HL-60/S4 (cell line): Measurements from ENCODE around the gene SLC7A9.
"Not testable (repeated sequence)": the region's sequence is repeated elsewhere in the genome, so short reads cannot be mapped to it uniquely, and the experiment has no call there.

Experiments
- in situ Hi-C: fragments of 300-500 bp; cut with MboI; formaldehyde crosslinking; loops from 2 replicates; pipeline ENCODE4 v1.14.3; 2022; ENCODE audit warnings: low sequenced_read_pairs

Gene SLC7A9

GRCh38 chr19:32865326-32865725 lies 4.2 kb downstream of the SLC7A9 start:
- in situ Hi-C loops: no loop called here

DNA sequence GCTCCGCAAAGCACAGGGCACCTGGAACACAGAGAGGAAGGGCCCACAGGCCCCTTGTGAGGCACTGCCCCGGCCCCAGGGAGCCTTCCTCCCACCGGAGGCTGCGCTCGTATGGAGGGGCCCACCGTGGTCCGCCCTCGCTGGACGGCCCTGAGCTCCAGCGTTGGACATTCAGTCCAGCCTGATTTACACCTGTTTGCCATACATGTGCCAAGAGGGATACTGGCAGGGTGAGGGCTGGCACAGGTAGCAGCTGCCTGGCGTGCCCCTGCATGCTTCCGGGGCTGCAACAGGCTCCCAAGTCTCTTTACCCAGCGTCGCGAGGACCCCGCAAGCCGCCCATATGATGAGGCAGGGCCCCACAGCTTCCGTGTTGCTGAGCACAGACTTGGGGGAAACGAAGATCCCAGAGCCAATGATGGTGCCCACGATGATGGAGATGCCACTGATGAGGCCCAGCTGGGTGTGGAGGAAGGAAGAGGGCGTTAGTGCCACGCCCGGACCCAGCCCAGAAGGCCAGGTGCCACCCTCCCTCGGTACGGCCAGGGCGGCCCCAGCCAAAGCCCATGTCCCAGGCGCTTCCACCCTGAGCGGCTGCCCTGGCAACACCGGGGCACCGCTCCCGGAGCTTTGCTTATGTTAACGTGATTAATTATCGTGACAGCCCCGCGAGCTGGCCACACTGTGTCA lies 5.1 kb downstream of the SLC7A9 start:
- in situ Hi-C loops: no loop called here

GRCh38 chr19:32863841-32864240 lies 5.7 kb downstream of the SLC7A9 start:
- in situ Hi-C loops: no loop called here

GRCh38 chr19:32863301-32863700 lies 6.3 kb downstream of the SLC7A9 start:
- in situ Hi-C loops: no loop called here

DNA sequence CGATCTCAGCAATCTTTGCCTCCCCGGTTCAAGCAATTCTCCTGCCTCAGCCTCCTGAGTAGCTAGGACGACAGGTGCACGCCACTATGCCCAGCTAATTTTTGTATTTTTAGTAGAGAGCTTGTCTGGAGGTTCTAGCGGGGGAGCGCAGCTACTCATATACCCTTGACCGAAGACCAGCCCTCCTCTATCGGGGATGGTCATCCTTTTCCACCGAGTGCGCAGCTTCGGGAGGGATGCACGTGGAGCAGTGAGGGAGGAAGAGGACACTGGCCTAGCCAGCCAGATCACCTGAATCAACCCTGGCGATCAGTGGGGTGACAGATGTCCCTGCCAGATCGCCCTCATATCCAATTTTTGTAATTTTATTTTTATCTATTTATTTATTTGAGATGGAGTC lies 6.8 kb downstream of the SLC7A9 start:
- in situ Hi-C loops: no loop called here

DNA sequence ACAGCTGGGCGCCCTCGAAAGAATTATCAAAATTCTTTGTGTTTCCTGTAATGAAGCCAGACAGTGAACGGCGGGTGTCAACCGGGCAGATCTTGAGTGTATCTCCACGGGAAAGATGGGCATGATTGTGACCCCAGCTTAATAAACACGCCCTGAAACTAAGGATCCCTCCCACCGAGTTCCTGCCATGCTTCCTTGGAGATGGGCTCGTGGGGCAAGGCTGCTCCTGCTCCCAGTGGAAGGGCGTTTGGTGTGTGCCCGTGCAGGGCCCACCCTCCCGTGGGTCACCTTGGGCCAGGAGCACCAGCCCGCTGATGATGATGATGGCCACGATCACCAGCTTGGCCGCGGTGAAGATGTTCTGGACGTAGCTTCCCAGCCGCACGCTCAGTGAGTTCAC lies 7.4 kb downstream of the SLC7A9 start:
- in situ Hi-C loops: no loop called here

- in situ Hi-C loops: no loop called here
These were observed 8.0 kb downstream of the SLC7A9 start for GRCh38 chr19:32861596-32861995.

DNA sequence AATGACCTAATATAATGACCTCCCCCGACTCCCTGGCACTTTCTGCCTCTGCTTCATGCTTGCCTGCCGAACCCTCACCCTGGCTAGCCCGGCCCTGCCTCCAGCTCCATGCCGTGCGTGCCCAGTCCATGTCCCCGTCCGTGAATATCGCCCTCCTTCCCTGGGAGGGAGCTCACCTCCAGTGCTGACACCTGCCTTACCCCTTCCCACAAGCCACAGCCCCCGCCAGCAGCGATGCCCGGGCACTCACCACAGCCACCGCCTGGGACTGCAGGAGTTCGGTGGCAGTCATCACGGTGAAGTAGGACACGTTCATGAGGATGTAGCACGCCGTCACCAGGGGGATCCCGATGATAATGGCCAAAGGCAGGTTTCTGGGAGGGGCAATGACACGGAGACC lies 10.0 kb downstream of the SLC7A9 start:
- in situ Hi-C loops: no loop called here

GRCh38 chr19:32858559-32858958 lies 11.0 kb downstream of the SLC7A9 start:
- in situ Hi-C loops: no loop called here

DNA sequence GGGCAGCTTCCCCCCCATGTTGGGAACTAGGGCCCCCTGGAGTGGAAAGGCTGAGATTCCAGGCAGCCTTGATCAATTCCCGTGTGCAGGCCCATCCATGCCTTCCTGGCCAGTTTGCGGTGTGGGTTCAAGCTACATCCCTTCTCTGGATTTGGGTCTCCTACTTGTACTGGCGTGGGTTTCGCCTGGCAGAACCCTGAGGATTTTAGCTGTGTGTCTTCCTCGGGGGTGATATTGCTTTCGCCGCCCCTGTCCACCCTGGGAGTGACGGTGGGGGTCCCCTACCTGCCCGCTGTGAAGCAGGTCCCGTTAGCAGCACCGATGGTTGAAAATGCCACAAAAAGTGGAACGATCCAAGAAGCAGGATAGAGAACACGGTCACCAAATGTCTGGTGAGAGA lies 11.4 kb downstream of the SLC7A9 start:
- in situ Hi-C loops: no loop called here

DNA sequence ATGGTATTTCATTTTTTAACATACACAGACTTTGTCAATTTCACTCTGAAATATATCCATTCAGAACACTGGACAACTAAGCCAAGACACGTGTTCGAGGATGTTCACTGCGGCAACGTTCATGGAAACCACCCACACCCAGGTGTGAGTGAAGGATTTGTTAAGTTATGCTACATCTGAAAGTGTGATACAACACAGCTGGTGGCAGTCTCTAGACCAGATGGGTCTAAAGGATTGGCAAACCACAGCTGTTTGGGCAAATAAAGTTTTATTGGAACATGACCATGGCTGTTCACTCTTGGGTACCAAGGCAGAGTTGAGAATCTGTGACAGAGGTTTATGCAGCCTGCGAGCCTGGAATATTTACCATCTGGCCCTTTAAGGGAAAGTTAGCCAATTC lies 12.0 kb downstream of the SLC7A9 start:
- in situ Hi-C loops: no loop called here

- in situ Hi-C loops: not testable (repeated sequence)
These were observed 12.7 kb downstream of the SLC7A9 start for GRCh38 chr19:32856818-32857217.

DNA sequence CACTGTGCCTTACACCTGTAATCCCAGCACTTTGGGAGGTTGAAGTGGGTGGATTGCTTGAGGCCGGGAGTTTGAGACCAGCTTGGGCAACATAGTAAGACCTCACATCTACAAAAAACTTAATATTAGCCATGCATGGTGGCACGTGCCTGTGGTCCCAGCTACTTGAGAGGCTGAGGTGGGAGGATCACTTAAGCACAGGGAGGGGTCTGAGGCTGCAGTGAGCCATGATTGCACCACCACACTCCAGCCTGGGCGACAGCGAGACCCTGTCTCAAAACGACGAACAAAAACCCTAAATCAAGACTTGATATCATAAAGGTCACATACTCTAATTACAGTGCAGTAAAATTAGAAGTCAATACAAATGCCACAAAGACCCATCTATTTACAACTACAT lies 17.4 kb downstream of the SLC7A9 start:
- in situ Hi-C loops: no loop called here

DNA sequence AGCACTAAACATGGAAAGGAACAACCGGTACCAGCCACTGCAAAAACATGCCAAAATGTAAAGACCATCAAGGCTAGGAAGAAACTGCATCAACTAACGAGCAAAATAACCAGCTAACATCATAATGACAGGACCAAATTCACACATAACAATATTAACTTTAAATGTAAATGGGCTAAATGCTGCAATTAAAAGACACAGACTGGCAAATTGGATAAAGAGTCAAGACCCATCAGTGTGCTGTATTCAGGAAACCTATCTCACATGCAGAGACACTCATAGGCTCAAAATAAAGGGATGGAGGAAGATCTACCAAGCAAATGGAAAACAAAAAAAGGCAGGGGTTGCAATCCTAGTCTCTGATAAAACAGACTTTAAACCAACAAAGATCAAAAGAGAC lies 21.5 kb downstream of the SLC7A9 start:
- in situ Hi-C loops: not testable (repeated sequence)

DNA sequence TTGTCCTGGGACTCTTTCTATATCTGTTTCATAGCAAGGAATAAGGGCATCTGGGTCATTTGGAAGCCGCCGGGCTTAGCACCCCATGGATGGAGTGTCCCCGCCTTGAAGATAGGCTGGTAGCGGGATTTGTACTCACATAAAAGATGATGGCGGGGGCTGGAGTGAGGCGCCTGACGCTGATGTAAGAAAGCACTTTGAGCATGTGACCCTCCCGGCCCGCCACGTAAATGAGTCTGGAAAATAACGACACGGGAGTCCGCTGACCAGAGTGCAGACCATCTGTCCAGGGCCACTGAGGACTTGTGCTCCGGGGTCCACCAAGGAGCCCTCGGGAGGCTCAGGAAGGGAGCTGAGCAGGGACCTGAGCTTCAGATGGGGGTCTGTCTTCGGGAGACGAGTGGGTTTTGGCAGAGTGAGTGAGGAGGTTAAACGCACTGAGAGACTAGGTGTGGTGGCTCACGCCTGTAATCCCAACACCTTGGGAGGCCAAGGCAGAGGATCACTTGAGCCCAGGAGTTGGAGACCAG lies 25.8 kb downstream of the SLC7A9 start:
- in situ Hi-C loops: no loop called here

GRCh38 chr19:32842061-32842460 lies 27.5 kb downstream of the SLC7A9 start:
- in situ Hi-C loops: no loop called here

DNA sequence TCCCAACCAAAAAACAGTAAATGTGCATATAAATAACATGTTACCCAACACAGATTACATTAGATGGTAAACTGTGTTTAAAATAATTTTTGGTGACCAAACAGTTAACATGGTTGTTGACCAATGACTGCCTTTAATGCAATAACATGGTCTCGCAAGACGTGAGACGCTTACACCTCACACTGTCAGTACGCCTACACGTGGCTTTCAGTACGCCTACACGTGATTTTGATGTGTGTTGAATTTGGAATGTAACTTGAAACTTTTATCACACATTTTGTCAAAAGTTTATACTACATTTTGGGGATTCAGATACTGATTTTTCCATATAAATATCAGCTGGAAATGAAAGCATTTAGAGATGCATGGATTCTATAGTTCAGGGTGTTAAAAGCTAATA lies 32.0 kb downstream of the SLC7A9 start:
- in situ Hi-C loops: no loop called here

DNA sequence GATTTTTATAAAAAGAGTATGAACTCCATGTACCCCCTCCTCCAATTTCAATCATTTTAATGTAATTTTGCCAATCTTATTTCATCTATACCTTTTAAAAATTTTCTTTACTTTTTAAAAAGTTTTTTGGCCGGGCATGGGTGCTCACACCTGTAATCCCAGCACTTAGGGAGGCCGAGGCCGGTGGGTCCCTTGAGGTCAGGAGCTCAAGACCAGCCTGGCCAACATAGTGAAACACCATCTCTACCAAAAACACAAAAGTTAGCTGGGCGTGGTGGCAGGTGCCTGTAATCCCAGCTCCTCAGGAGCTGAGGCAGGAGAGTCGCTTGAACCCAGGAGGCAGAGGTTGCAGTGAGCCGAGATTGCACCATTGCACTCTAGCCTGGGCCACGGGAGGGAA lies 36.2 kb downstream of the SLC7A9 start:
- in situ Hi-C loops: not testable (repeated sequence)

- in situ Hi-C loops: not testable (repeated sequence)
These were observed 36.7 kb downstream of the SLC7A9 start for GRCh38 chr19:32832825-32833224.

GRCh38 chr19:32832094-32832493 lies 37.5 kb downstream of the SLC7A9 start:
- in situ Hi-C loops: not testable (repeated sequence)

DNA sequence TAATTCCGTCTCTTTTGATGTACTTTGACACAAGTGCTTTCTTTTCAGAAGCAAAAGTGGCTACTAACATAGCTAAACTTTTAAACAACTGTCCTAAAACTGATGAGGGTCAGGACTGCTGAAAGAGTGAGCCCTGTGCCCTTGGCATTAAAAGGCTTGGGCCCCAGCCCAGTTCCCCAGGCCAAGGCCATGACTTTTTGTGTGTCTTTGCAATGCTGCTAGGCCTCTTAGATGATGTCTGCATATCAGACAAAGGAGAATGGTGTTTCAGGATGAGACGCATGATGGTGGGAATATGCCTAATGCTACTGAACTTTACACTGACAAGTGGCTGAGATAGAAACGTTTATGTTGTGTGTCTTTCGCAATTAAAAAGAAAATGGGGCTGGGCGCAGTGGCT lies 38.0 kb downstream of the SLC7A9 start:
- in situ Hi-C loops: no loop called here

GRCh38 chr19:32830231-32831014 lies 39.1 kb downstream of the SLC7A9 start:
- in situ Hi-C loops: no loop called here
